HFF-Myc (cell line): ENCODE data around the gene ARHGAP42.
A peak's percentile ranks its signal among the peaks of the same experiment; 100 is the strongest.

Source experiments
- DNase-seq: peaks from one replicate; pipeline ENCODE4 v3.0.0-alpha.2; 2011; ENCODE audit warnings: low read depth; ENCODE audit errors: extremely low read depth
- H3K4me3 ChIP-seq: replicated peaks from 2 replicates; pipeline ENCODE4 v1.5.1; 2011; ENCODE audit warnings: low read depth, mild to moderate bottlenecking, control low read depth, low read length
- TF ChIP-seq, protein P1 (sequence below): IDR thresholded peaks from 2 replicates; pipeline ENCODE4 v1.5.1; 2012; ENCODE audit warnings: mild to moderate bottlenecking, low read depth, low read length, control low read depth; ENCODE audit errors: missing control alignments

Gene ARHGAP42

GRCh38 chr11:100910808-100911207, 223.7 kb downstream of the ARHGAP42 start:
- TF ChIP-seq, protein P1, sequence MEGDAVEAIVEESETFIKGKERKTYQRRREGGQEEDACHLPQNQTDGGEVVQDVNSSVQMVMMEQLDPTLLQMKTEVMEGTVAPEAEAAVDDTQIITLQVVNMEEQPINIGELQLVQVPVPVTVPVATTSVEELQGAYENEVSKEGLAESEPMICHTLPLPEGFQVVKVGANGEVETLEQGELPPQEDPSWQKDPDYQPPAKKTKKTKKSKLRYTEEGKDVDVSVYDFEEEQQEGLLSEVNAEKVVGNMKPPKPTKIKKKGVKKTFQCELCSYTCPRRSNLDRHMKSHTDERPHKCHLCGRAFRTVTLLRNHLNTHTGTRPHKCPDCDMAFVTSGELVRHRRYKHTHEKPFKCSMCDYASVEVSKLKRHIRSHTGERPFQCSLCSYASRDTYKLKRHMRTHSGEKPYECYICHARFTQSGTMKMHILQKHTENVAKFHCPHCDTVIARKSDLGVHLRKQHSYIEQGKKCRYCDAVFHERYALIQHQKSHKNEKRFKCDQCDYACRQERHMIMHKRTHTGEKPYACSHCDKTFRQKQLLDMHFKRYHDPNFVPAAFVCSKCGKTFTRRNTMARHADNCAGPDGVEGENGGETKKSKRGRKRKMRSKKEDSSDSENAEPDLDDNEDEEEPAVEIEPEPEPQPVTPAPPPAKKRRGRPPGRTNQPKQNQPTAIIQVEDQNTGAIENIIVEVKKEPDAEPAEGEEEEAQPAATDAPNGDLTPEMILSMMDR: no peak
- H3K4me3 ChIP-seq: no peak overlapping the region
- DNase-seq: no peak

DNA sequence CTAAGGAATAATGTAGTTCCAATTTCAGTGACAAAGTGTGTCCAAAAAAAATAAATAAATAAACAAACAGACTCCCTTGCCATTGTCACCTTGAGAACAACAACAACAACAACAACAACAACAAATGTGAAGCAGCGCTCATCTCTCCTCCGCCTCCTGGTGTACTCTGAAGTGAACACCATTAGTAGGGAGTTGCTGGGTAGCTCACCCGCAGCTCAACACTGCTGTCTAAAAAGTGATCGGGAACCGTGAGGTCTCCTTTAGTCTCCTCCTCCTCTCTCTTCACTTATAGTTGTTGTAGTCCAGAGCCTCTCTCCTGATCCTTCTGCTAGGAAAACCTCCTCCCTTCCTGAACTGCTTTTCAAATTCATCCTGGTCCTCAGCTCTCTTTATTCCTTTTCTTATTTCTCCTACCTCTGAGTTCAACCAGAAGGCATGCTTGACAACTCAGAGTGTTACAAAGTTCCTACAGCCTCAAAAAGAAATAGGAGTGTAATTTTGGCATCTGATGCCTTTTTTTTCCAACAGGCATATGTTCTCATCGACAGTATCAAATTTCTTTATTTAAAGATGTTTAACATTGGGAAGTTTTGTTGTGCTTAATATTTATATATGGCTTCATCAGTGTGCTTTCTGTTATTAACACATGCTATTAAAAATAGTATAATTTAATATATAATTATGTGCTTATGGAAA, 227.5 kb downstream of the ARHGAP42 start:
- H3K4me3 ChIP-seq: no peak overlapping the region
- TF ChIP-seq, protein P1: no peak
- no peak for DNase-seq

- no peak overlapping the region for H3K4me3 ChIP-seq
- TF ChIP-seq, protein P1: no peak
- DNase-seq: peak; percentile 5
Measured at GRCh38 chr11:100918551-100919500, 231.7 kb downstream of the ARHGAP42 start.

- H3K4me3 ChIP-seq: no peak overlapping the region
- TF ChIP-seq, protein P1: no peak
Measured at GRCh38 chr11:100920593-100920992, 233.5 kb downstream of the ARHGAP42 start.

DNA sequence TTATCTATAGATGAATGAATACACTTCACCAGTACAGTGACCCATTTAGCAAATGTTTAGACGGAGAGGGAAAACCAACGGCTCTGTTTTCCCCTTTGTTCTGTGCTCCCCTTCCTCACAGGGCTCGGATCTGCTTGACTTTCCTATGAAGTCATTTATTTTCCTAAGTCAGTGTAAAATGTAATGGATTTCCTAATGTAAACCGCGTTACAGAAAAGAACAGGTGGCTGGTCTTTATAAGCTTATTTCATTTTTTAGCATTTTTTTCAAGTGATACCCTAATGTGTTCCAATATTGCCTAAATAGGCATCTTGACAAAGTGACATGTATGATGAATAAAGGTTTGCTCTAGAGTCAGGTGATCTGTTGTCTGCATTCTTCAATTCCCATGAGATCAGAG, 235.0 kb downstream of the ARHGAP42 start:
- TF ChIP-seq, protein P1: no peak
- H3K4me3 ChIP-seq: no peak overlapping the region
- DNase-seq: no peak

More at GRCh38 chr11:100920593-100920992, 233.5 kb downstream of the ARHGAP42 start:
- DNase-seq: no peak

DNA sequence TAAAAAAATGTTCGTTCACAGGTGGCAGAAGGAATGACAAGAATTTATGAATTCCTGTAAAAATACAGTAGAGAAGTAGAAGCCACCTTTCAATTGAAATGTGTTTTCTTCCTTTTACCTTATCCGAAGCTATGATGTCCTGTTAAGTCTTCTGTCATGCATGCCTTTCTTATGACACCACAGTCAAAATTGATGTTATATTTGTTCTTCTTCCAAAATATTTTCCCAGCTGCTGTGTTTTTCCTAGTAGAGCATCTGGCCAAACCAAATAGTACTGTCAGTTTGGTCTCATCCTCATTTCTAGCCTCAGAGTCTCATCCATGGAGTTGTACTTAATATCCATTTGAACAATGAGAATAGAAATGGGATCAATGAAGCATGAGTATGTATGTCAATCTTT, 236.5 kb downstream of the ARHGAP42 start:
- TF ChIP-seq, protein P1: no peak
- no peak for DNase-seq

More for the DNA sequence above, 236.5 kb downstream of the ARHGAP42 start:
- H3K4me3 ChIP-seq: no peak overlapping the region
